ENCODE results near the gene MSI2.

- TF ChIP-seq HDAC6 (IDR thresholded peaks at IDR 0.05; ENCODE audit: low read depth, low read length) (no peak), U2AF1 (optimal IDR thresholded peaks at IDR 0.05; ENCODE audit: low read depth, low read length) (no peak), POLR2AphosphoS2 (IDR thresholded peaks at IDR 0.05; ENCODE audit: low read length) (no peak)
- TF ChIP-seq, protein P1, sequence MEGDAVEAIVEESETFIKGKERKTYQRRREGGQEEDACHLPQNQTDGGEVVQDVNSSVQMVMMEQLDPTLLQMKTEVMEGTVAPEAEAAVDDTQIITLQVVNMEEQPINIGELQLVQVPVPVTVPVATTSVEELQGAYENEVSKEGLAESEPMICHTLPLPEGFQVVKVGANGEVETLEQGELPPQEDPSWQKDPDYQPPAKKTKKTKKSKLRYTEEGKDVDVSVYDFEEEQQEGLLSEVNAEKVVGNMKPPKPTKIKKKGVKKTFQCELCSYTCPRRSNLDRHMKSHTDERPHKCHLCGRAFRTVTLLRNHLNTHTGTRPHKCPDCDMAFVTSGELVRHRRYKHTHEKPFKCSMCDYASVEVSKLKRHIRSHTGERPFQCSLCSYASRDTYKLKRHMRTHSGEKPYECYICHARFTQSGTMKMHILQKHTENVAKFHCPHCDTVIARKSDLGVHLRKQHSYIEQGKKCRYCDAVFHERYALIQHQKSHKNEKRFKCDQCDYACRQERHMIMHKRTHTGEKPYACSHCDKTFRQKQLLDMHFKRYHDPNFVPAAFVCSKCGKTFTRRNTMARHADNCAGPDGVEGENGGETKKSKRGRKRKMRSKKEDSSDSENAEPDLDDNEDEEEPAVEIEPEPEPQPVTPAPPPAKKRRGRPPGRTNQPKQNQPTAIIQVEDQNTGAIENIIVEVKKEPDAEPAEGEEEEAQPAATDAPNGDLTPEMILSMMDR (IDR thresholded peaks at IDR 0.05 in 2 of 3, conservative IDR thresholded peaks at IDR 0.05 in 1 of 3; ENCODE audit: insufficient read depth in 2 of 3, low read depth in 1 of 3, low read length in 3 of 3): no peak
These were observed 34.7 kb upstream of the MSI2 start for GRCh38 chr17:57221366-57222350.

Data from K562 (cell line).